H9 (cell line): ENCODE results near the gene BLOC1S5. TPM values are rescaled to one million over a fixed set of nuclear protein-coding genes. Genes with fewer than 3 reads are reported as not detected.

Experiments used
- DNase-seq: peaks from one replicate; pipeline ENCODE4 v3.0.0-alpha.2; 2017
- H2AFZ ChIP-seq: one replicate; pipeline ENCODE4 v1.6.1; 2013; ENCODE audit warnings: mild to moderate bottlenecking, low read length, control low read depth, moderate library complexity
- H2AK5ac ChIP-seq: 2 replicates; pipeline ENCODE4 v1.6.1; 2013; ENCODE audit warnings: low read length, control low read depth, mixed read lengths; ENCODE audit not compliant: insufficient read length
- H2BK120ac ChIP-seq: one replicate; pipeline ENCODE4 v1.6.1; 2013; ENCODE audit warnings: low read depth, mild to moderate bottlenecking, low read length, control low read depth, inconsistent platforms; ENCODE audit not compliant: poor library complexity, severe bottlenecking
- H2BK12ac ChIP-seq: 2 replicates; pipeline ENCODE4 v1.6.1; 2013; ENCODE audit warnings: low read length, control low read depth, mixed read lengths, low read depth; ENCODE audit not compliant: insufficient read length
- H2BK15ac ChIP-seq: 2 replicates; pipeline ENCODE4 v1.6.1; 2013; ENCODE audit warnings: low read depth, low read length, control low read depth
- H2BK20ac ChIP-seq: one replicate; pipeline ENCODE4 v1.6.1; 2013; ENCODE audit warnings: low read depth, mild to moderate bottlenecking, low read length, control low read depth, inconsistent platforms; ENCODE audit not compliant: poor library complexity, severe bottlenecking
- H2BK5ac ChIP-seq: 2 replicates; pipeline ENCODE4 v1.6.1; 2013; ENCODE audit warnings: low read length, control low read depth, mixed read lengths; ENCODE audit not compliant: insufficient read length
- H3K14ac ChIP-seq: 2 replicates; pipeline ENCODE4 v1.6.1; 2013; ENCODE audit warnings: low read length, control low read depth; ENCODE audit not compliant: insufficient read depth
- H3K18ac ChIP-seq: 2 replicates; pipeline ENCODE4 v1.6.1; 2013; ENCODE audit warnings: low read depth, mild to moderate bottlenecking, mixed read lengths, low read length, control low read depth; ENCODE audit not compliant: insufficient read length
- H3K23ac ChIP-seq: 2 replicates; pipeline ENCODE4 v1.6.1; 2013; ENCODE audit warnings: low read length, control low read depth, mixed read lengths, low read depth; ENCODE audit not compliant: insufficient read length
- H3K23me2 ChIP-seq: 2 replicates; pipeline ENCODE4 v1.6.1; 2013; ENCODE audit warnings: low read depth, mild to moderate bottlenecking, mixed read lengths, low read length, control low read depth; ENCODE audit not compliant: insufficient read length, poor library complexity, severe bottlenecking
- H3K27ac ChIP-seq: 2 replicates; pipeline ENCODE4 v1.5.1; 2013; ENCODE audit warnings: low read length, control low read depth, mixed read lengths, low read depth; ENCODE audit not compliant: insufficient read length
- H3K27me3 ChIP-seq: 2 replicates; pipeline ENCODE4 v1.6.1; 2013; ENCODE audit warnings: low read length, control low read depth, inconsistent platforms; ENCODE audit not compliant: insufficient read depth
- H3K4ac ChIP-seq: 2 replicates; pipeline ENCODE4 v1.6.1; 2013; ENCODE audit warnings: low read depth, mild to moderate bottlenecking, control low read depth, inconsistent platforms, low read length, moderate library complexity
- H3K4me1 ChIP-seq: 2 replicates; pipeline ENCODE4 v1.6.1; 2013; ENCODE audit warnings: low read length, control low read depth, inconsistent platforms; ENCODE audit not compliant: insufficient read depth
- H3K4me2 ChIP-seq: 2 replicates; pipeline ENCODE4 v1.6.1; 2013; ENCODE audit warnings: low read length, control low read depth, mixed read lengths; ENCODE audit not compliant: insufficient read length, insufficient read depth
- H3K56ac ChIP-seq: 2 replicates; pipeline ENCODE4 v1.6.1; 2013; ENCODE audit warnings: low read depth, mild to moderate bottlenecking, mixed read lengths, low read length, control low read depth; ENCODE audit not compliant: insufficient read length
- H3K79me1 ChIP-seq: 2 replicates; pipeline ENCODE4 v1.6.1; 2013; ENCODE audit warnings: low read depth, mild to moderate bottlenecking, moderate library complexity, low read length, control low read depth, inconsistent platforms; ENCODE audit not compliant: insufficient read depth, poor library complexity, severe bottlenecking
- H3K79me2 ChIP-seq: 2 replicates; pipeline ENCODE4 v1.6.1; 2013; ENCODE audit warnings: low read length, control low read depth, inconsistent platforms; ENCODE audit not compliant: insufficient read depth
- H3K9ac ChIP-seq: 2 replicates; pipeline ENCODE4 v1.6.1; 2013; ENCODE audit warnings: low read length, control low read depth, mixed read lengths; ENCODE audit not compliant: insufficient read length; ENCODE audit errors: extremely low read depth
- H3K9me3 ChIP-seq: one replicate; pipeline ENCODE4 v1.6.1; 2013; ENCODE audit warnings: low read depth, low read length, inconsistent platforms; ENCODE audit not compliant: control insufficient read depth
- H3T11ph ChIP-seq: one replicate; pipeline ENCODE4 v1.6.1; 2013; ENCODE audit warnings: mild to moderate bottlenecking, low read length, control low read depth, inconsistent platforms
- H4K20me1 ChIP-seq: one replicate; pipeline ENCODE4 v1.6.1; 2013; ENCODE audit not compliant: control insufficient read depth, insufficient read length, insufficient read depth
- H4K5ac ChIP-seq: 2 replicates; pipeline ENCODE4 v1.6.1; 2013; ENCODE audit warnings: low read depth, mild to moderate bottlenecking, mixed read lengths, low read length, control low read depth; ENCODE audit not compliant: insufficient read length
- H4K8ac ChIP-seq: replicated peaks from 2 replicates; pipeline ENCODE4 v1.6.1; 2013; ENCODE audit warnings: low read length, control low read depth, mixed read lengths, low read depth; ENCODE audit not compliant: insufficient read length
- H4K91ac ChIP-seq: 2 replicates; pipeline ENCODE4 v1.6.1; 2013; ENCODE audit warnings: low read depth, mild to moderate bottlenecking, moderate library complexity, mixed read lengths, low read length, control low read depth; ENCODE audit not compliant: insufficient read length
- H3K27ac Mint-ChIP-seq, 3 experiments: 2 replicates in 2 of 3; 3 replicates in 1 of 3; pipeline ENCODE4 v1.8.0; 2020 to 2021; ENCODE audit warnings: mixed read lengths in 3 of 3, mild to moderate bottlenecking in 1 of 3, moderate library complexity in 1 of 3
- H3K27me3 Mint-ChIP-seq: 2 replicates; pipeline ENCODE4 v1.8.0; 2021; ENCODE audit warnings: low read depth, mild to moderate bottlenecking, moderate library complexity, mixed read lengths
- H3K36me3 Mint-ChIP-seq, 3 experiments: 2 replicates in 2 of 3; 3 replicates in 1 of 3; pipeline ENCODE4 v1.8.0; 2020 to 2021; ENCODE audit warnings: low read depth in 3 of 3, mixed read lengths in 3 of 3; ENCODE audit not compliant: insufficient read depth in 1 of 3
- H3K4me1 Mint-ChIP-seq, 2 experiments: 2 replicates each; pipeline ENCODE4 v1.8.0; 2020; ENCODE audit warnings: mixed read lengths in 2 of 2
- H3K4me3 Mint-ChIP-seq, 2 experiments: 2 replicates in 1 of 2; 3 replicates in 1 of 2; pipeline ENCODE4 v1.8.0; 2020 to 2021; ENCODE audit warnings: mild to moderate bottlenecking in 2 of 2, mixed read lengths in 2 of 2, moderate library complexity in 1 of 2
- H3K9me3 Mint-ChIP-seq, 2 experiments: 2 replicates in 1 of 2; 3 replicates in 1 of 2; pipeline ENCODE4 v1.8.0; 2020; ENCODE audit warnings: mild to moderate bottlenecking in 2 of 2, mixed read lengths in 2 of 2, moderate library complexity in 1 of 2
- CTCF ChIP-seq: fragments of 200-600 bp; sonication (generic); conservative IDR thresholded peaks from 3 replicates; pipeline ENCODE4 v1.8.0; 2021; ENCODE audit warnings: antibody characterized with exemption, mild to moderate bottlenecking
- WGBS: extraction: QIAGEN DNeasy Blood & Tissue Kit; methylation state at CpG from one replicate; pipeline ENCODE4 v1.1.7; 2013; ENCODE audit warnings: missing lambda C conversion rate, low lambda C conversion rate, mixed read lengths; ENCODE audit not compliant: insufficient read length; ENCODE audit errors: extremely low coverage; 5-methylcytosine and 5-hydroxymethylcytosine counted together
- total RNA-seq: library from RNA; stranded (reverse); gene quantifications from 2 replicates; pipeline ENCODE4 v1.2.1, GENCODE V29; 2021

The BLOC1S5 gene
- total RNA-seq, 1 experiment from 2014 or later: 15.6 TPM

GRCh38 chr6:8087870-8088754 lies 23.9 kb upstream of the BLOC1S5 start:
- H2AFZ ChIP-seq: no peak overlapping the region
- no peak overlapping the region for H3K18ac ChIP-seq
- H2BK15ac ChIP-seq: no peak overlapping the region
- H2BK120ac ChIP-seq: no peak overlapping the region
- H3K4me2 ChIP-seq: no peak overlapping the region
- peaks cover 11% of the 10 kb centered on the region for H3K9me3 ChIP-seq
- Mint-ChIP-seq H3K27ac (no peak overlapping the region), H3K4me3 (no peak overlapping the region), H3K27me3 (no peaks in the 10 kb centered on the region), H3K36me3 (peaks cover 54 to 68% (median 66%) of the 10 kb centered on the region in 3 experiments), H3K4me1 (peaks cover 4 to 10% of the 10 kb centered on the region in 2 experiments), H3K9me3 (peaks cover 16 to 20% of the 10 kb centered on the region in 2 experiments; a peak in 4 of 5 replicates)
- no peak overlapping the region for H4K8ac ChIP-seq
- WGBS: no CpG with 5 or more reads among the region's 5 CpGs
- no peak overlapping the region for H4K5ac ChIP-seq
- no peak overlapping the region for H2BK12ac ChIP-seq
- no peak overlapping the region for H2AK5ac ChIP-seq
- H4K20me1 ChIP-seq: no peaks in the 10 kb centered on the region
- H3K27ac ChIP-seq: no peak overlapping the region
- no peak overlapping the region for H3T11ph ChIP-seq
- H2BK20ac ChIP-seq: no peak overlapping the region
- no peak overlapping the region for H4K91ac ChIP-seq
- no peak for DNase-seq
- peaks cover 10% of the 10 kb centered on the region for H3K79me1 ChIP-seq
- H3K9ac ChIP-seq: no peak overlapping the region
- H3K4ac ChIP-seq: no peak overlapping the region
- H3K27me3 ChIP-seq: no peaks in the 10 kb centered on the region
- H3K23me2 ChIP-seq: no peaks in the 10 kb centered on the region
- H3K14ac ChIP-seq: no peak overlapping the region
- H3K23ac ChIP-seq: no peak overlapping the region
- no peak overlapping the region for H3K56ac ChIP-seq
- TF ChIP-seq CTCF: no peak
- H3K79me2 ChIP-seq: peaks cover 3% of the 10 kb centered on the region; the same call in 1 of the 2 replicates
- H2BK5ac ChIP-seq: no peak overlapping the region
- peaks cover 2% of the 10 kb centered on the region; the same call in 1 of the 2 replicates for H3K4me1 ChIP-seq
